ENCODE results near the gene TPP1. TPM values are rescaled to one million over a fixed set of nuclear protein-coding genes. Genes with fewer than 3 reads are reported as not detected.

Gene TPP1
- total and polyA plus RNA-seq, 2 experiments from 2014 or later, result 68.4 to 185 TPM

- H3K9me3 ChIP-seq (ENCODE audit: low read depth), result no peaks in the 10 kb centered on the region
- H3K4me2 ChIP-seq, result no peak overlapping the region
- H3K4me1 ChIP-seq (ENCODE audit: insufficient read depth), result peaks cover 3% of the 10 kb centered on the region
- no peak overlapping the region for H3K27ac ChIP-seq
- H3K27me3 ChIP-seq, result no peaks in the 10 kb centered on the region
- H4K20me1 ChIP-seq (ENCODE audit: insufficient read depth, poor library complexity, severe bottlenecking), result no peaks in the 10 kb centered on the region
- peak; percentile 65 for DNase-seq (ENCODE audit: low spot score)
- no peak for TF ChIP-seq EZH2phosphoT487 (IDR thresholded peaks at IDR 0.05; ENCODE audit: low read depth, severe bottlenecking, unreplicated experiment)
- TF ChIP-seq CTCF (IDR thresholded peaks at IDR 0.05; ENCODE audit: poor library complexity), result no peak
- no peak for TF ChIP-seq EZH2 (IDR thresholded peaks at IDR 0.05; ENCODE audit: borderline replicate concordance)
- no peak overlapping the region for H2AFZ ChIP-seq
- H3K36me3 ChIP-seq (replicated peaks; ENCODE audit: insufficient read depth, low read depth), result no peaks in the 10 kb centered on the region
- 77% methylated on average over 4 of the region's 4 CpGs for WGBS (ENCODE audit: low lambda C conversion rate, missing lambda C conversion rate)
- no peaks in the 10 kb centered on the region for H3K9me2 ChIP-seq (replicated peaks; ENCODE audit: insufficient read depth)
- no peak overlapping the region for H3K4me3 ChIP-seq
- no peaks in the 10 kb centered on the region for H3K79me2 ChIP-seq
These were observed 50.9 kb downstream of the TPP1 start for GRCh38 chr11:6568191-6568918.

GRCh38 chr11:6567371-6567745, 51.9 kb downstream of the TPP1 start:
- Histone ChIP-seq H2AFZ (no peak overlapping the region), H3K27me3 (no peaks in the 10 kb centered on the region), H3K36me3 (replicated peaks; ENCODE audit: insufficient read depth, low read depth) (no peaks in the 10 kb centered on the region), H3K9me2 (replicated peaks; ENCODE audit: insufficient read depth) (no peaks in the 10 kb centered on the region), H3K4me2 (no peak overlapping the region), H3K4me1 (ENCODE audit: insufficient read depth) (peaks cover 3% of the 10 kb centered on the region), H4K20me1 (ENCODE audit: insufficient read depth, poor library complexity, severe bottlenecking) (no peaks in the 10 kb centered on the region), H3K4me3 (no peak overlapping the region), H3K79me2 (no peaks in the 10 kb centered on the region), H3K27ac (no peak overlapping the region), H3K9me3 (ENCODE audit: low read depth) (no peaks in the 10 kb centered on the region)
- no peak for TF ChIP-seq EZH2phosphoT487 (IDR thresholded peaks at IDR 0.05; ENCODE audit: low read depth, severe bottlenecking, unreplicated experiment)
- no peak for TF ChIP-seq EZH2 (IDR thresholded peaks at IDR 0.05; ENCODE audit: borderline replicate concordance)
- no peak for TF ChIP-seq CTCF (IDR thresholded peaks at IDR 0.05; ENCODE audit: poor library complexity)
- DNase-seq (ENCODE audit: low spot score), result no peak
- 99% methylated on average over 7 of the region's 7 CpGs for WGBS (ENCODE audit: low lambda C conversion rate, missing lambda C conversion rate)

GRCh38 chr11:6566704-6567370, 52.4 kb downstream of the TPP1 start:
- 93% methylated on average over 13 of the region's 13 CpGs for WGBS (ENCODE audit: low lambda C conversion rate, missing lambda C conversion rate)
- Histone ChIP-seq H3K36me3 (replicated peaks; ENCODE audit: insufficient read depth, low read depth) (no peaks in the 10 kb centered on the region), H3K9me2 (replicated peaks; ENCODE audit: insufficient read depth) (no peaks in the 10 kb centered on the region), H3K4me1 (ENCODE audit: insufficient read depth) (peaks cover 3% of the 10 kb centered on the region), H2AFZ (no peak overlapping the region), H3K27me3 (no peaks in the 10 kb centered on the region), H3K4me2 (no peak overlapping the region), H3K4me3 (no peak overlapping the region), H4K20me1 (ENCODE audit: insufficient read depth, poor library complexity, severe bottlenecking) (no peaks in the 10 kb centered on the region), H3K27ac (no peak overlapping the region), H3K79me2 (no peaks in the 10 kb centered on the region), H3K9me3 (ENCODE audit: low read depth) (no peaks in the 10 kb centered on the region)
- TF ChIP-seq CTCF (IDR thresholded peaks at IDR 0.05; ENCODE audit: poor library complexity) (no peak), EZH2phosphoT487 (IDR thresholded peaks at IDR 0.05; ENCODE audit: low read depth, severe bottlenecking, unreplicated experiment) (no peak), EZH2 (IDR thresholded peaks at IDR 0.05; ENCODE audit: borderline replicate concordance) (no peak)
- no peak for DNase-seq (ENCODE audit: low spot score)
